ENCODE measurements around the gene SLC6A11. TPM values are rescaled to one million over a fixed set of nuclear protein-coding genes. Genes with fewer than 3 reads are reported as not detected.

Gene SLC6A11
- total RNA-seq, 1 experiment from 2014 or later, result 0.85 TPM

- TF ChIP-seq E2F5 (CRISPR knock-in tag; IDR thresholded peaks at IDR 0.05), result no peak
- TF ChIP-seq OVOL2 (CRISPR knock-in tag; IDR thresholded peaks at IDR 0.05; ENCODE audit: borderline replicate concordance), result no peak
- TF ChIP-seq ARID4B (CRISPR knock-in tag; IDR thresholded peaks at IDR 0.05; ENCODE audit: borderline replicate concordance), result no peak
- TF ChIP-seq HMGA2 (CRISPR knock-in tag; IDR thresholded peaks at IDR 0.05), result no peak
- TF ChIP-seq NFATC4 (CRISPR knock-in tag; IDR thresholded peaks at IDR 0.05), result no peak
- TF ChIP-seq ELF4 (CRISPR knock-in tag; IDR thresholded peaks at IDR 0.05; ENCODE audit: low read depth), result no peak
These were observed 37.3 kb upstream of the SLC6A11 start (continued) for GRCh38 chr3:10778492-10779292.

GRCh38 chr3:10779293-10779805, 36.7 kb upstream of the SLC6A11 start:
- Mint-ChIP-seq H3K9me3 (no peaks in the 10 kb centered on the region), H3K27ac (no peak overlapping the region), H3K27me3 (ENCODE audit: low read depth) (peaks cover 17% of the 10 kb centered on the region), H3K36me3 (no peaks in the 10 kb centered on the region), H3K4me1 (no peaks in the 10 kb centered on the region), H3K4me3 (no peak overlapping the region)
- ChIA-PET POLR2A (no interaction called here), CTCF (interaction anchor here (0.6 to 1.3 kb wide), 6 partner anchors 10 to 163 kb away, joined by 3 to 4 read pairs (median 4); no protein-coding TSS in a partner anchor)
- DNase-seq (ENCODE audit: low spot score), result no peak
- TF ChIP-seq ARID4B (CRISPR knock-in tag; IDR thresholded peaks at IDR 0.05; ENCODE audit: borderline replicate concordance) (no peak), FOXP4 (CRISPR knock-in tag; IDR thresholded peaks at IDR 0.05) (no peak), ESRRA (CRISPR knock-in tag; IDR thresholded peaks at IDR 0.05; ENCODE audit: borderline replicate concordance) (no peak)
- no peak for ATAC-seq

GRCh38 chr3:10780243-10780642, 35.8 kb upstream of the SLC6A11 start:
- ATAC-seq (no peak), DNase-seq (ENCODE audit: low spot score) (no peak)
- Mint-ChIP-seq H3K4me1 (no peaks in the 10 kb centered on the region), H3K9me3 (no peaks in the 10 kb centered on the region), H3K36me3 (no peaks in the 10 kb centered on the region), H3K27ac (no peak overlapping the region), H3K27me3 (ENCODE audit: low read depth) (peaks cover 11% of the 10 kb centered on the region), H3K4me3 (no peak overlapping the region)
- ChIA-PET POLR2A (no interaction called here), CTCF (interaction anchor here (0.8 to 1.2 kb wide), 2 partner anchors 22 to 280 kb away, joined by 3 read pairs; no protein-coding TSS in a partner anchor)
- TF ChIP-seq CTCF (IDR thresholded peaks at IDR 0.05) (no peak), ZNF512 (CRISPR knock-in tag; IDR thresholded peaks at IDR 0.05; ENCODE audit: borderline replicate concordance) (no peak), ZNF671 (CRISPR knock-in tag; IDR thresholded peaks at IDR 0.05) (no peak)

Measured in WTC11 (cell line).